ENCODE results near the gene TMEM37.

Gene TMEM37

DNA sequence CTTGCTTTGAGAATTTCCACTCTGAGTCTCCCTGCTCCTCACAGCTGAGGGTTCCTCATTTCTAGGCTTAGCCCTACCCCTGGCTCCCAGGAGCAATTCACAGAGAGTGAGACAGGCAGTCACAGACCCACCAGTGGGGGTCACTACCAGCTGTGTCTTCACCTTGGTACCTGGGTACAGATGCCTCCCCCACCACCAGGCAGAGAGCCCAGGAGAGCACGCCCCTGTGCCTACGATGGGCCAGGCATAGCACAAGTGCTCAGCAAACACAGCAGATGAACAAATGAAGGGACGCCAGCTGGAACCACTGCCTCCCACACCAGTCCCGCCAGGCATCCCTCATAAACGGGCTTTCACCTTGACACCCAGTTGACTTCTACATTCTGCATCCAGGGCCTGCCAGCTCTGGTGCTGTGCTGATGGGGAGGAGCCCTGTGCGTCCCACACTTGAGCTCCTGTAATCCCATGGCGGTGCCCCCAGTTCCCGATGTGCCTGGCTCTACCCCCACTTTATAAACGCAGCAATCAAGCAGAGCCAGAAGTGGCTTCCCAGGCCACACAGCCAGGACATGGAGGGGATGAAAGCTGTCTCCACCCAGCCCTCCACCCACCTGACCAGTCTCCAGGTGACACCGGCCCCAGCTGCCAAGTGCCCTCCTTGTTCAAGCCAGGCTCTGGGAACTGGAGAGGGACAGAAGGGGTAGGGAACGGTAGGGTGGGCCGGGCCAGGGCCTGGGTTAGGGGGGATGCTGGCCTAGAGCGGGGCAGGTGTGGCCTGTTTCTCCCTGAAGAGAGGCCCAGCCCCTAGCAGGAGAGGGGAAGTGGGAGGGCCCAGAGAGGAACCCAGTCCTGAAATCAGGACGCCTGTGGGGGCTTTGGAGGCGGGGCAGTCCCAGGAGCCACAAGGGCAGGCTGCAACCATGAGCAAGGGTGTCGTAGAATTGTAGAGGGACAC is 50.1 kb downstream of the TMEM37 start:
- TF ChIP-seq ZFX (IDR thresholded peaks at IDR 0.05) = no peak
- TF ChIP-seq, protein P1, sequence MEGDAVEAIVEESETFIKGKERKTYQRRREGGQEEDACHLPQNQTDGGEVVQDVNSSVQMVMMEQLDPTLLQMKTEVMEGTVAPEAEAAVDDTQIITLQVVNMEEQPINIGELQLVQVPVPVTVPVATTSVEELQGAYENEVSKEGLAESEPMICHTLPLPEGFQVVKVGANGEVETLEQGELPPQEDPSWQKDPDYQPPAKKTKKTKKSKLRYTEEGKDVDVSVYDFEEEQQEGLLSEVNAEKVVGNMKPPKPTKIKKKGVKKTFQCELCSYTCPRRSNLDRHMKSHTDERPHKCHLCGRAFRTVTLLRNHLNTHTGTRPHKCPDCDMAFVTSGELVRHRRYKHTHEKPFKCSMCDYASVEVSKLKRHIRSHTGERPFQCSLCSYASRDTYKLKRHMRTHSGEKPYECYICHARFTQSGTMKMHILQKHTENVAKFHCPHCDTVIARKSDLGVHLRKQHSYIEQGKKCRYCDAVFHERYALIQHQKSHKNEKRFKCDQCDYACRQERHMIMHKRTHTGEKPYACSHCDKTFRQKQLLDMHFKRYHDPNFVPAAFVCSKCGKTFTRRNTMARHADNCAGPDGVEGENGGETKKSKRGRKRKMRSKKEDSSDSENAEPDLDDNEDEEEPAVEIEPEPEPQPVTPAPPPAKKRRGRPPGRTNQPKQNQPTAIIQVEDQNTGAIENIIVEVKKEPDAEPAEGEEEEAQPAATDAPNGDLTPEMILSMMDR (conservative IDR thresholded peaks at IDR 0.05) = no peak
- H3K27ac ChIP-seq = no peak overlapping the region

DNA sequence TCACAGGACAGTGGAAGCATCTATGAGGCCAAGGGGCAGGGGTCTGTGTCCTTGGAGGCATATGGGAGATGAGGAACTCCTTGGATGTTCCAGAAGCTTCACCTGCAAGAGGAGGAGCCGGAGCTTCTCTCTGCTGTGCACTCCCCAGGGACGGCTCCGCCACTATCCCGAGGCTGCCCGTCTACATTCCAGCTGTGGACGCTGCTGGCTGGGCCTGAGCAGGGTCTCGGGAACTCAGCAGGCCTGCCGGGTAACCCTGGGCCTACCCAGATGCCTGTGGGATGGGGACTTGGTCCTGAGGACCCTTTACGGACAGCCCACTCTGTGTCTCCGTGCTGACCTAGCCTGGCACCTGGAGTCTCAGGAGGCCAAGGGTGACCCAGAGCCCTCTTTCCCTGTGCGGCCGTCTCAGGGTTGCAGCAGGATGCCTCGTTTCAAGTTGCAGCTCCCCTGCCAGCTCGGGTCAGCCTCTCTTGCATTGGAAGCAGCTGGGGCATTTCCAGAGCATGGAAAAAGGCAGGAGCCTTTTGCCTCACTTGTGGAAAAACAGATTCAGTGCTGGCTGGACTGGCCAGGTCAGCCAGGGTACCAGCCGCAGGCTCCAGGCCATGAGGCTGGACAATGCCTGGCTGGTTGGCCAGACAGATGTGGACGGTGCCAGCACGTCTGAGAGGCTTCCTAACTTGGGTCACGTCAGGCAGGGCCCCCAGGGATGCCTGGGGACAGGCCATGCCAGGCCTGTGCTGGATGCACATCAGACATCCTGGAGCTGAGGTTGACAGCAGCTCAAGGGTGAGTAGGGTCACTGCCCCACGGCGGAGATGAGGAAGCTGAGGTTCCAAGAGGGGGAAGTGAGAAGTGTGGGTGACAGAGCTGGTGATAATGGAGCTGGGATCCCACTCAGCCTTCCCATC is 51.1 kb downstream of the TMEM37 start:
- TF ChIP-seq, protein P1 (conservative IDR thresholded peaks at IDR 0.05) = no peak
- no peak for TF ChIP-seq ZFX (IDR thresholded peaks at IDR 0.05)
- H3K27ac ChIP-seq = no peak overlapping the region

DNA sequence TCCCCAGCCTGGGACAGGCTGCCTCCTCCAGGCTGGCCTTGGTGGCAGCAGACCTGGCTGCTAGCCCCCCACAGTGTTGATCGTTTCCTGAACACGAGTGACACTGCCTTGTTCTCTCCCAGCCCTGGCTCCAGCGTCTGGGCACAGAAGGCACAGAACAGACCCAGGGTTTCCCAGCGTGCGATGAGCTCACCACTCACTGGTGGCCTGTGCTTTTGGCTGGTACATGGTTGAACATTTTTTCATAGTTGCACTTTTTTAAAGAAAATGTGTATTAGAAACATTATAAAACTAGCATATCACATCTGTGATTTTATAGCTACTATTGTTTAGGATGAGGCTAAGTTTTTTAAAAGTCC is 51.7 kb downstream of the TMEM37 start:
- TF ChIP-seq, protein P1 (conservative IDR thresholded peaks at IDR 0.05) = no peak
- no peak for TF ChIP-seq ZFX (IDR thresholded peaks at IDR 0.05)
- H3K27ac ChIP-seq = no peak overlapping the region

DNA sequence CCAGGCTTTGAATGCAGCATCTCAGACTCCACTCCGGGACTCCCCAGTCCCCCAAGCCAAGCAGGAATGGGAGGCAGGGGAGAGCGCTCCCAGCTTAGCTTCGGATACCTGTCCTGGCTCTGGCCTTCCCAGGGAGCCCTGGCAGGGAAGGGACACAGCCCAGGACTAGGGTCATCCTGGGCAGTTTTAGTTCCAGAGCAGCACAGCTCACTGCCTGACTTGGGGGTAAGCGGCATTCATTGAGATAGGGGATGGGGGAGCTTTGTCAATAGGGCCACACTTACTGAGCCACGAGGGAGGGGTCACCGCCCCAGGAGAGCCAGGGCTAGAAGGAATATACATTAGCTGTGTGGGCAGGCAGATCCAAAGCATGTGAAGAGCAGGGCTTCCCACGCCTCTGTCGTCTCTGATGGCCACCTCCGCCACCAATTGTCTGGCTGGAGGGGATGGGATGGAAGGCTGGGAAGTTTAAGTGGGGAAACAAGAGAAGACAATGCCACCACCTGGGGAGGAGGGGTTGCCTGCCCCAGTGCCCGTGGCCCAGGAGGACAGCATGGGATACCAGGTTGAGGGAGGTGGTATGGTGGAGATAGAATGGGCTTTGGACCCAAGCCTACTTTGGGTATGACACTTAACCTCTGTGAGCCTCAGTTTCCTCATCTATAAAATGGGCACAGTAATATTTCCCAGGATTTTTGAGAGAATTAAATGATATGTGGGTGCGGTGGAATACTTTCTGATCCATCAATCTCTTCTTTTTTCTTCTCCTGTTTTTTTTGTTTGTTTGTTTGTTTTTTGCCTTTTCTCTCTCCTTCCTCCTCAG is 52.5 kb downstream of the TMEM37 start:
- TF ChIP-seq, protein P1 (conservative IDR thresholded peaks at IDR 0.05) = no peak
- no peak for TF ChIP-seq ZFX (IDR thresholded peaks at IDR 0.05)
- no peak overlapping the region for H3K27ac ChIP-seq

DNA sequence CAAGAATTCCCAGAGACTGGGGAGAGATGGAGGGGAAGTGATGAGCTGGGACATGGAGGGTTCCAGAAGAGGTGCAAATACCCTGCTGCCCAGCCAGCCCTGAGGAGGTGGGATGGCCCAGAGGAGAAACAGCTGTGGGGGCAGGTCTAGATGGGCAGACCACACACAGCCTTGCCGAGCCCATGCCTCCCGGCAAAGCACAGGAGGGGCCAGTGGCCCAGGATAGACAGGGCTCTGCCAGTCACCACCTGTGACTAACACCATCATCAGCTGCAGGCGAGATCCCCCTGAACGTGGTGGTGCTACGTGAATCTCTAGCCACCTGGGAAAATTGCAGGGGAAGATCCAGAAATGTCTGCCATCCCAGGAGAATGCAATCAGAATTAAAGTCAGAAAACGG is 53.2 kb downstream of the TMEM37 start:
- no peak for TF ChIP-seq ZFX (IDR thresholded peaks at IDR 0.05)
- TF ChIP-seq, protein P1 (conservative IDR thresholded peaks at IDR 0.05) = no peak
- H3K27ac ChIP-seq = no peak overlapping the region

DNA sequence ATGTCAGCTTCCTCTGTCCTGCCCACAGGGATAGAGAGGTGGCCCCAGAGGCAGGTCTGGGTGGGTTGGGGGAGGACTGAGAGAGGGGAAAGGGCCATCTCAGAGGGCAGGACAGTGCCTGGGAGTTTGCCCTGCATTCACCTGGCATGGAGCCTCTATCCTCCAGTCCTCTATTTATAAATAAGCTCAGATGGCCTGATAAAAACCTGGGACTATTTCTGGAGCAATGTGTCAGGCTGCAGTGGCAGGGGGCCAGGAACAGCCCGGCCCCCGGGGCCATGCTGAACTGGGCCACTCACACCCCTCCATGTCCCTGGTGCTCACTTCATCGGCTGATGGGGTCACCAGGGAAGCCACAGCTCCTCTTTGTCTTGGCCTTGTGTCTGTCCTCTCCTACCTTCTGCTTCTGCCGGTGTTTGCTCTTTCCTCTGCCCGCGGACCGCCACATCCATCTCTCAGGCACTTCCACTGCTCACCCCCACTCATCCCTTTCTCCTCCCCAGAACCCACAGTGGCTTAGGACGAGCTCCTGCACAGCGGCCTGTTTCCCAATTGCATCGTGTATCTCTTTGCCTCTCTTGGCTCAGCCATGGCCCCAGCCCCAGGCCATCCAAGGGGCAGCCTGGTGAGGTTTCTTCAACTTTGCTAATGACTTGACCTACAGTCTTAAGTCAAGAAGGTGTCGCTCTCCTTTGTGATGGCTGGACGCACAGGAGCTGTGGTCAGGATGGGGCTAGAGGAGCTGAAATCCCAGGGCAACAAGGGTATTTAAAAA is 53.9 kb downstream of the TMEM37 start:
- H3K27ac ChIP-seq = no peak overlapping the region
- no peak for TF ChIP-seq ZFX (IDR thresholded peaks at IDR 0.05)
- TF ChIP-seq, protein P1 (conservative IDR thresholded peaks at IDR 0.05) = no peak

Measured in C4-2B (cell line).